A673 (cell line): ENCODE measurements around the gene NEXMIF.

Experiments used
- CTCF ChIP-seq: fragments of 300-800, 200-600 bp; sonication (generic); conservative IDR thresholded peaks from 2 replicates; pipeline ENCODE4 v1.5.1; 2017; ENCODE audit warnings: low read depth, mild to moderate bottlenecking, antibody characterized with exemption, low read length, moderate library complexity, mixed read lengths
- EZH2 ChIP-seq: fragments of 200-600 bp; sonication (generic); IDR thresholded peaks from 2 replicates; pipeline ENCODE4 v1.6.1; 2017; ENCODE audit warnings: borderline replicate concordance, low read depth, mild to moderate bottlenecking, mixed read lengths, antibody characterized with exemption, low read length; ENCODE audit not compliant: poor library complexity, severe bottlenecking

- TF ChIP-seq CTCF, result no peak
- no peak for TF ChIP-seq EZH2
Measured at GRCh38 chrX:74865725-74866124, 59.5 kb downstream of the NEXMIF start.
